ENCODE results near the gene AHRR. TPM values are rescaled to one million over a fixed set of nuclear protein-coding genes. Genes with fewer than 3 reads are reported as not detected.

AHRR gene
- total and polyA plus RNA-seq, 10 of the 15 experiments (the other 5 are each of a cell fraction or from before 2014, with no cell fraction given), result 0.90 to 35.2 (median 19.2) TPM

GRCh38 chr5:464446-464842, 142.9 kb downstream of the AHRR start:
- 99% methylated on average over 19 of the region's 19 CpGs for WGBS (ENCODE audit: insufficient coverage, insufficient replicate concordance, low lambda C conversion rate, missing lambda C conversion rate)
- H2AFZ ChIP-seq (ENCODE audit: control insufficient read depth, low read depth, low read length), result no peak overlapping the region
- in situ Hi-C loops (cut with MboI), result no loop called here
- H4K20me1 ChIP-seq (ENCODE audit: control insufficient read depth, insufficient read depth), result no peaks in the 10 kb centered on the region
- DNase-seq (ENCODE audit: low read depth, low spot score) (no peak), FAIRE-seq (no peak), ATAC-seq (no peak; the same call in 2 of the 3 replicates)
- peaks cover 24 to 26% of the 10 kb centered on the region in 2 experiments; a peak in 3 of 4 replicates for H3K36me3 ChIP-seq (ENCODE audit: control insufficient read depth in 2 of 2, insufficient read depth in 2 of 2, low read length in 1 of 2)
- no peak overlapping the region for H3K27ac ChIP-seq (ENCODE audit: control insufficient read depth, insufficient read depth)
- ChIA-PET SMC1A (ENCODE audit: uncharacterized antibody, unreplicated experiment) (no interaction called here), CTCF (no interaction called here), POLR2A (no interaction called here), RAD21 (ENCODE audit: unreplicated experiment) (no interaction called here)
- H3K9me3 ChIP-seq (replicated peaks; ENCODE audit: control insufficient read depth, insufficient read depth, low read length), result no peaks in the 10 kb centered on the region; the same call in 2 of the 3 replicates
- H3K79me2 ChIP-seq (ENCODE audit: control insufficient read depth, insufficient read depth, low read length), result peaks cover 4% of the 10 kb centered on the region
- H3K9ac ChIP-seq (ENCODE audit: control insufficient read depth, insufficient read depth, low read length), result no peak overlapping the region
- no peak overlapping the region for H3K4me3 ChIP-seq
- H3K4me2 ChIP-seq (ENCODE audit: control insufficient read depth, insufficient read depth), result no peak overlapping the region
- BruUV-seq (replicated peaks), result no TSS peak
- H3K27me3 ChIP-seq (replicated peaks in 1 of 2; ENCODE audit: control insufficient read depth in 2 of 2, insufficient read depth in 2 of 2, low read length in 1 of 2), result no peaks in the 10 kb centered on the region
- intact Hi-C loops (cut with micrococcal nuclease; ENCODE audit: unreplicated experiment), result no loop called here
- H3K4me1 ChIP-seq (ENCODE audit: control insufficient read depth, insufficient read depth, low read length), result no peaks in the 10 kb centered on the region
- TF ChIP-seq EED (IDR thresholded peaks at IDR 0.05; ENCODE audit: low read depth) (no peak), TCF12 (IDR thresholded peaks at IDR 0.05; ENCODE audit: low read depth, low read length) (no peak), IKZF1 (conservative IDR thresholded peaks at IDR 0.05) (no peak), PAX5 (IDR thresholded peaks at IDR 0.05; ENCODE audit: borderline replicate concordance, low read depth, low read length) (no peak), REST (IDR thresholded peaks at IDR 0.05; ENCODE audit: low read depth, low read length) (no peak), HDGF (IDR thresholded peaks at IDR 0.05) (no peak), BHLHE40 (IDR thresholded peaks at IDR 0.05; ENCODE audit: borderline replicate concordance in 1 of 2, low read depth in 2 of 2, low read length in 1 of 2) (no peak), STAT3 (IDR thresholded peaks at IDR 0.05; ENCODE audit: low read depth, low read length) (no peak), RAD51 (IDR thresholded peaks at IDR 0.05) (no peak), PKNOX1 (IDR thresholded peaks at IDR 0.05) (no peak), CEBPB (IDR thresholded peaks at IDR 0.05; ENCODE audit: borderline replicate concordance in 1 of 2, low read depth in 2 of 2, low read length in 2 of 2) (no peak), RFX5 (IDR thresholded peaks at IDR 0.05; ENCODE audit: low read depth, low read length) (no peak), BCL3 (IDR thresholded peaks at IDR 0.05; ENCODE audit: borderline replicate concordance, insufficient read depth, low read depth, low read length, poor library complexity, severe bottlenecking) (no peak)

All from GM12878 (cell line).